K562 (cell line): ENCODE measurements around the gene BBX.

Experiments
- TF ChIP-seq, protein P1 (sequence below): sonication (generic); formaldehyde crosslinking; IDR thresholded peaks from 2 replicates; pipeline ENCODE4 v1.9.0; 2022; ENCODE audit warnings: mild to moderate bottlenecking, missing genetic modification reagents
- TF ChIP-seq, protein P2 (sequence below): sonication (generic); formaldehyde crosslinking; IDR thresholded peaks from 2 replicates; pipeline ENCODE4 v1.4.0; 2020; ENCODE audit warnings: mild to moderate bottlenecking, missing genetic modification reagents

DNA sequence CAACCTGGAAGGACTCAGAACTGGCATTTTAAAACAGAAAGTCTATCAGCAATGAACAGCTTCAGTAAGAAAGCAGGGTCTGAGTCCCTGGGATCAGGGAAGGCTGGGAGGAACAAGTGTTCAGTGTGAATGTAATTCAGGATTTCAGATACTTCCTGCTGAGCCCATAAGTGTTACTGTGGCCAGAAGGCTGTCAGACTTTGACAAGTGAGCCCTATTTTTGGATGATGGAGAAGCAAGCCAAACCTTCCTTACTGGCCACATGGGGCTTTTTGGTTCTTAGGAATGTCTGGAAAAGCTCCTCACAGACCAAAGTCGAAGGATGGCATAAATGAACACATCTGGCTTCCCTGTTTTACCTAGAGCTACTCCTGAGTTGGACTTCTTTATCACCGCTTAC is 157.2 kb downstream of the BBX start:
- TF ChIP-seq, protein P1, sequence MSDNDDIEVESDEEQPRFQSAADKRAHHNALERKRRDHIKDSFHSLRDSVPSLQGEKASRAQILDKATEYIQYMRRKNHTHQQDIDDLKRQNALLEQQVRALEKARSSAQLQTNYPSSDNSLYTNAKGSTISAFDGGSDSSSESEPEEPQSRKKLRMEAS (CRISPR knock-in tag) = no peak
- TF ChIP-seq, protein P2, sequence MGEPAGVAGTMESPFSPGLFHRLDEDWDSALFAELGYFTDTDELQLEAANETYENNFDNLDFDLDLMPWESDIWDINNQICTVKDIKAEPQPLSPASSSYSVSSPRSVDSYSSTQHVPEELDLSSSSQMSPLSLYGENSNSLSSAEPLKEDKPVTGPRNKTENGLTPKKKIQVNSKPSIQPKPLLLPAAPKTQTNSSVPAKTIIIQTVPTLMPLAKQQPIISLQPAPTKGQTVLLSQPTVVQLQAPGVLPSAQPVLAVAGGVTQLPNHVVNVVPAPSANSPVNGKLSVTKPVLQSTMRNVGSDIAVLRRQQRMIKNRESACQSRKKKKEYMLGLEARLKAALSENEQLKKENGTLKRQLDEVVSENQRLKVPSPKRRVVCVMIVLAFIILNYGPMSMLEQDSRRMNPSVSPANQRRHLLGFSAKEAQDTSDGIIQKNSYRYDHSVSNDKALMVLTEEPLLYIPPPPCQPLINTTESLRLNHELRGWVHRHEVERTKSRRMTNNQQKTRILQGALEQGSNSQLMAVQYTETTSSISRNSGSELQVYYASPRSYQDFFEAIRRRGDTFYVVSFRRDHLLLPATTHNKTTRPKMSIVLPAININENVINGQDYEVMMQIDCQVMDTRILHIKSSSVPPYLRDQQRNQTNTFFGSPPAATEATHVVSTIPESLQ (CRISPR knock-in tag) = no peak
